ENCODE data around the gene PPP2R2C.
A peak's percentile ranks its signal among the peaks of the same experiment; 100 is the strongest.

The PPP2R2C gene

GRCh38 chr4:6467600-6467999 lies 4.8 kb downstream of the PPP2R2C start:
- no peak for DNase-seq

- DNase-seq, result no peak
These were observed 5.5 kb downstream of the PPP2R2C start for GRCh38 chr4:6466756-6467381.

- DNase-seq, result no peak
These were observed 6.5 kb downstream of the PPP2R2C start for GRCh38 chr4:6465955-6466354.

- DNase-seq, result no peak
These were observed 7.4 kb downstream of the PPP2R2C start for GRCh38 chr4:6464842-6465588.

GRCh38 chr4:6463311-6464289 lies 8.8 kb downstream of the PPP2R2C start:
- DNase-seq, result peak; percentile 88 to 89

- DNase-seq, result no peak
These were observed 10.9 kb downstream of the PPP2R2C start for GRCh38 chr4:6461301-6462165.

GRCh38 chr4:6460876-6461275 lies 11.5 kb downstream of the PPP2R2C start:
- no peak for DNase-seq

- DNase-seq, result no peak
These were observed 13.9 kb downstream of the PPP2R2C start for GRCh38 chr4:6458528-6458927.

GRCh38 chr4:6456450-6456849 lies 16.0 kb downstream of the PPP2R2C start:
- no peak for DNase-seq

GRCh38 chr4:6454112-6454910 lies 18.1 kb downstream of the PPP2R2C start:
- DNase-seq, result no peak

- no peak for DNase-seq
These were observed 18.8 kb downstream of the PPP2R2C start for GRCh38 chr4:6453688-6453990.

- no peak for DNase-seq
These were observed 19.3 kb downstream of the PPP2R2C start for GRCh38 chr4:6452897-6453687.

GRCh38 chr4:6452116-6452896 lies 20.1 kb downstream of the PPP2R2C start:
- DNase-seq, result no peak

- no peak for DNase-seq
These were observed 21.1 kb downstream of the PPP2R2C start for GRCh38 chr4:6451309-6451708.

- no peak for DNase-seq
These were observed 21.7 kb downstream of the PPP2R2C start for GRCh38 chr4:6450709-6451108.

- DNase-seq, result no peak
These were observed 22.6 kb downstream of the PPP2R2C start for GRCh38 chr4:6449746-6450369.

- DNase-seq, result no peak
These were observed 23.1 kb downstream of the PPP2R2C start for GRCh38 chr4:6449335-6449734.

- DNase-seq, result no peak
These were observed 23.8 kb downstream of the PPP2R2C start for GRCh38 chr4:6448476-6449170.

- no peak for DNase-seq
These were observed 24.7 kb downstream of the PPP2R2C start for GRCh38 chr4:6447672-6448171.
